Activated CD8-positive, alpha-beta memory T cell treated with anti-CD3 and anti-CD28 coated beads, Interleukin-2, amount 10 ng/mL, durations not matched to agents 7 days and 5 days (primary cell): ENCODE data around the gene DGUOK. TPM values are rescaled to one million over a fixed set of nuclear protein-coding genes. Genes with fewer than 3 reads are reported as not detected.

Experiments
- ATAC-seq: fragments of 150-1000 bp; cut with Tn5 transposase; one replicate; pipeline ENCODE4 v1.10.0; 2021; ENCODE audit warnings: moderate library complexity
- CTCF ChIA-PET: fragments of 350-600 bp; sonication (Branson Sonifier 250); formaldehyde crosslinking; loops from one replicate; lab custom pipeline; 2021; ENCODE audit warnings: antibody characterized with exemption; lab: Charles Lee
- DNase-seq: peaks from one replicate; pipeline ENCODE4 v3.0.0-alpha.2; 2020
- H3K27ac Mint-ChIP-seq: one replicate; pipeline ENCODE4 v1.8.0; 2021; ENCODE audit warnings: mild to moderate bottlenecking, mixed read lengths
- H3K27me3 Mint-ChIP-seq: one replicate; pipeline ENCODE4 v1.8.0; 2021; ENCODE audit warnings: mixed read lengths
- H3K36me3 Mint-ChIP-seq: one replicate; pipeline ENCODE4 v1.8.0; 2021; ENCODE audit warnings: mild to moderate bottlenecking, mixed read lengths
- H3K4me1 Mint-ChIP-seq: one replicate; pipeline ENCODE4 v1.8.0; 2021; ENCODE audit warnings: mixed read lengths
- H3K4me3 Mint-ChIP-seq: one replicate; pipeline ENCODE4 v1.8.0; 2021; ENCODE audit warnings: mild to moderate bottlenecking, moderate library complexity, mixed read lengths
- H3K9me3 Mint-ChIP-seq: one replicate; pipeline ENCODE4 v1.8.0; 2022; ENCODE audit warnings: low read depth, mixed read lengths
- total RNA-seq, 2 experiments: library from RNA; stranded (reverse); gene quantifications; one replicate each; pipeline ENCODE4 v1.2.3, GENCODE V29; 2021

The DGUOK gene
- total RNA-seq, 2 experiments from 2014 or later = 65.9 to 75.4 TPM

- CTCF ChIA-PET = interaction anchor here (0.6 to 1.0 kb wide), 2 partner anchors 8 to 185 kb away, joined by 3 read pairs; no protein-coding TSS in a partner anchor
- H3K4me1 Mint-ChIP-seq = peaks cover 29% of the 10 kb centered on the region
- H3K36me3 Mint-ChIP-seq = peaks cover 40% of the 10 kb centered on the region
- H3K9me3 Mint-ChIP-seq = peaks cover 8% of the 10 kb centered on the region
- H3K27me3 Mint-ChIP-seq = no peaks in the 10 kb centered on the region
- no peak overlapping the region for H3K4me3 Mint-ChIP-seq
- ATAC-seq = no peak
- DNase-seq = no peak
- no peak overlapping the region for H3K27ac Mint-ChIP-seq
Measured at GRCh38 chr2:73994178-73994831, 67.6 kb downstream of the DGUOK start.

DNA sequence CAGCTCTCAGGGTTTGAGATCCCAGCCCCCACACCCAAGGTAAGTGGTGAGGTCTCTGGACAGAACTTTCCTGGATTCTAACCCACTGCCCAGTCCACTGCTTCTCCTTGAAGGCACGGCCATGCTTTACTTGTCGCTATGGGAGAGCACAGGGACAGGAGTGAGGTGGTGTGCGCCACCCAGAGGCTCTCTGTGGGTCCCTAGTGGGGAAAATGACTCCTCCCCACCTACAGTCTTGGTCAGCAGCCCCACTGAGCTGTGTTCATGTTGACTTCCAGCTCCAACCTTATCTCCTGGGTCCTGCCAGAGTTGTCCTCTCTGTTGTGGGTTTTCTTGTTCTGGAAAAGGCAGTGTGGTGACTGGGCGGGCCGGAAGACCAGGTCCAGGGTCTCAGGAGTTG lies 69.1 kb downstream of the DGUOK start:
- Mint-ChIP-seq H3K4me1 (peaks cover 23% of the 10 kb centered on the region), H3K27me3 (no peaks in the 10 kb centered on the region), H3K4me3 (no peak overlapping the region), H3K27ac (no peak overlapping the region), H3K9me3 (peaks cover 3% of the 10 kb centered on the region), H3K36me3 (peaks cover 25% of the 10 kb centered on the region)
- ATAC-seq = no peak
- CTCF ChIA-PET = interaction anchor here (1.5 kb wide), 1 partner anchor 87 kb away, joined by 6 read pairs; no protein-coding TSS in a partner anchor
- DNase-seq = no peak

DNA sequence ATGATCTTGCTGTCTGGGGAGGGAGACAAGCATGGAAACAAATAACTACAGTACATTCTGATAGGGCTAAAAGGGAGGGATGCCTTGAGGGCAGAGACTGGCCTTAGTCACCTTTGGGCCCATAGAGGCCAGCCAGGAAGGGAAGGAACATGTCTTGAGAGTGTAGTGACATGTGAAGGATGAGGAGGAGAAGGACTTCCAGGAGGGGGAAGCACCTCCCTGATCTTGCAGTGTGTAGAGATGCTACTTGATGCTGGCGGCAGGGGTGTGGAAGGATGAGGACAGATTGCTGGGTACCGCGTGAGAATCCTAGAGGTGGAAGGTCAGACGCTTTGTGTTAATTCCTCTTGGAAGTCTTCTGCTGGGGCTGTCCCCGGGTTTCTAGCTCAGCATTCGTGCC lies 71.1 kb downstream of the DGUOK start:
- Mint-ChIP-seq H3K9me3 (no peaks in the 10 kb centered on the region), H3K27ac (no peak overlapping the region), H3K4me1 (peaks cover 28% of the 10 kb centered on the region), H3K27me3 (peaks cover 4% of the 10 kb centered on the region), H3K36me3 (peaks cover 9% of the 10 kb centered on the region), H3K4me3 (no peak overlapping the region)
- ATAC-seq (no peak), DNase-seq (no peak)
- CTCF ChIA-PET = interaction anchor here (1.5 kb wide), 1 partner anchor 171 kb away, joined by 3 read pairs; no protein-coding TSS in a partner anchor

DNA sequence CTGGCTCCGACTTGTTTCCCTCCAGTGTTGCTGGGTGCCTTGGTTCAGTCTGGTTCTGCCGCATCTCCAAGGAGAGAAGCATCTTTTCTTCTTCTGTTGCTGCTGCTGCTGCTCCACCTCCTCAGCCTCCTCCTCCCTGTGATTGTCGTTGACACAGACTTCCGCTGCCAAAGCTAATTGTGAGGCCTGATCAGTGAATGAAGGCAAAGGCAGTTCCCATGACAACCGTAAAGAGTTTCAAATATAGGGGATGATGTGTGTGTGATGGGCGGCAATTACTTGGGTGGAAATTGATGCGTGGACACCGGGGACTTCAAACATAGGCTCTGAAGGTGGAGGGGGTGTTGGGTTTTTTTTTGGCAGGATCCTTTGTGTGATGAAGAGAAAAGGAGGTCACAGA lies 71.8 kb downstream of the DGUOK start:
- Mint-ChIP-seq H3K4me1 (peaks cover 29% of the 10 kb centered on the region), H3K9me3 (no peaks in the 10 kb centered on the region), H3K4me3 (no peak overlapping the region), H3K27me3 (peaks cover 4% of the 10 kb centered on the region), H3K36me3 (peaks cover 5% of the 10 kb centered on the region), H3K27ac (no peak overlapping the region)
- ATAC-seq (no peak), DNase-seq (no peak)
- CTCF ChIA-PET = interaction anchor here (1.5 kb wide), 1 partner anchor 172 kb away, joined by 3 read pairs; no protein-coding TSS in a partner anchor

GRCh38 chr2:73998933-73999332 lies 72.3 kb downstream of the DGUOK start:
- Mint-ChIP-seq H3K4me3 (no peak overlapping the region), H3K9me3 (no peaks in the 10 kb centered on the region), H3K27ac (no peak overlapping the region), H3K27me3 (peaks cover 4% of the 10 kb centered on the region), H3K4me1 (peaks cover 24% of the 10 kb centered on the region), H3K36me3 (peaks cover 1% of the 10 kb centered on the region)
- CTCF ChIA-PET = interaction anchor here (1.5 kb wide), 1 partner anchor 172 kb away, joined by 3 read pairs; no protein-coding TSS in a partner anchor
- DNase-seq (no peak), ATAC-seq (no peak)

DNA sequence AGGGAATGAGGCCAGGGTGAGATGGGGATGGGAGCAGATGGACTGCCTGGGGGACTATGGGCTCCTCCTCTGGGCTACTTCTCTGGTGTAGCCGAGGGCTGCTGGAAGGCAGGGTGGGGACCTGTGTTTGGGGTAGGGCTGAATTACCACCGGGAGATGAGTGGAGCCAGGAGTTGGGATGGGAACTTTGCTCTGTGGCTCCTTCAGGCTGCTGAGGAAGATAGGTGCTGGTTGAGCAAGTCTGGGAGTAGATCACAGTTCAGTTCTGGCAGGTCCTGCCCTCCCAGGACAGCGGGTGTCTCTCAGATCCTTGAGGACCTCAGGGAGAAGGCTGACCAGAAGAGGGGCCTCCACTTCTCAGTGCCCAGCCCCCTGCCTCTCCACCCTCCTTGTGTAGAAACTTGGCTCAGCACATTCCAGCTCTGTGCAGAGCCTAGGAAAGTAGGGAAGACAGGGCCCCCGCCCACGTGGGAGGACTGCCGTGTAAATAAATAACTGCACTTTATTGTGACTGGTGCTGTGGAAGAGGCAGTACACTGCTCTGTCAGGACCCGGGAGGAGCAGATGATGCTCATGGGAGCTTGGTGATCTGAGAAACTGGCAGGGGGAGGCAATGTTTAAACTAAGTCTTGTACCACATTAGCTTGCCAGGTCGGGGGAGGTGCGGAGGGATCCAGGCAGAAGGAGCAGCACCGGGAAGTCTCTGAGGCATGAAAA lies 73.4 kb downstream of the DGUOK start:
- ATAC-seq (no peak), DNase-seq (no peak)
- CTCF ChIA-PET = interaction anchor here (1.1 to 1.9 kb wide), 6 partner anchors 13 to 179 kb away, joined by 3 to 12 read pairs (median 4); partner anchors contain the start of genes BOLA3 and MOB1A
- H3K27ac Mint-ChIP-seq = no peak overlapping the region
- peaks cover 1% of the 10 kb centered on the region for H3K36me3 Mint-ChIP-seq
- H3K4me1 Mint-ChIP-seq = peaks cover 19% of the 10 kb centered on the region
- no peak overlapping the region for H3K4me3 Mint-ChIP-seq
- no peaks in the 10 kb centered on the region for H3K9me3 Mint-ChIP-seq
- peaks cover 4% of the 10 kb centered on the region for H3K27me3 Mint-ChIP-seq

GRCh38 chr2:74000666-74001065 lies 74.0 kb downstream of the DGUOK start:
- no peak overlapping the region for H3K27ac Mint-ChIP-seq

GRCh38 chr2:74001121-74001520 lies 74.4 kb downstream of the DGUOK start:
- Mint-ChIP-seq H3K27ac (no peak overlapping the region), H3K4me1 (peaks cover 19% of the 10 kb centered on the region), H3K27me3 (peaks cover 4% of the 10 kb centered on the region)

More at GRCh38 chr2:74000666-74001065, 74.0 kb downstream of the DGUOK start:
- no peak for DNase-seq
- no peak overlapping the region for H3K4me3 Mint-ChIP-seq
- H3K4me1 Mint-ChIP-seq = peaks cover 19% of the 10 kb centered on the region
- CTCF ChIA-PET = interaction anchor here (0.9 to 1.9 kb wide), 8 partner anchors 13 to 178 kb away, joined by 3 to 12 read pairs (median 4); partner anchors contain the start of genes BOLA3 and MOB1A
- H3K36me3 Mint-ChIP-seq = no peaks in the 10 kb centered on the region
- peaks cover 4% of the 10 kb centered on the region for H3K27me3 Mint-ChIP-seq
- H3K9me3 Mint-ChIP-seq = no peaks in the 10 kb centered on the region
- ATAC-seq = no peak

DNA sequence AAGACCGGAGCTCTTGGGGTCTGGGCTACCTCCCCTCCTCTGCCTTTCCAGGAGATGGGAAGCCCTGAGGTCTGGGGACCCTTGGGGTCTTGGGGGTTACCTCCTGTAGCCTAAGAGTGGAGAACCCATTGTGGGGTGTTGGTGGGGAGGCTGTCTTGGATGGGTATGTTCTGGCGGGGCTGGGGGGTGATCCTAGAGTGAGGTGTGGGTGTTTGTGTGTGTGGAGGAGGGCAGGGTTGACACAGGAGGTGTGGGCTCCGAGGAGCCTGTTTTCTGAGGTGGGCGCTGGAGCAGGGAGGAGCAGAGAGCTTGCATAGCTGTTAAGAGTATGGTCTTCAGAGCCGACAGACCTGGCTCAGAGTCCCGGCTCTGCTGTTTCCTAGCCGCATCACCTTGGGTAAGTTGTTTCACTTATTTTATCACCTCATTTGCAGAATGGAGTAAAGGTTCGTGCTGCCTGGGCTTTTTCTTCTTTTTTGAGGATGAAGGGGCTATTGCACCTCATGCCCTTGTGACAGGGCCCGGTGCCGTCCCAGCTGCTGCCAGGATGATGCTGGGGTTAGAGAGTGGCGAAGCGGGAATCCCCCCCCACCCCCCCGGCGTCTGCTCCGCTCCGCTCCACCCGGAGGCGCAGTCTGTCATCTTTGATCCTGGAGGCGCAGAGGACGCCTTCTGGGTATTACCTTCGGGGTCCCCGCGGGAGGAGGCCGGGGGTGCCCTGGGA lies 75.3 kb downstream of the DGUOK start:
- ATAC-seq (peak; percentile 0), DNase-seq (no peak)
- peaks cover 2% of the 10 kb centered on the region for H3K36me3 Mint-ChIP-seq
- H3K27me3 Mint-ChIP-seq = peaks cover 4% of the 10 kb centered on the region
- no peaks in the 10 kb centered on the region for H3K9me3 Mint-ChIP-seq
- CTCF ChIA-PET = interaction anchor here (0.5 to 2.5 kb wide), 13 partner anchors 8 to 241 kb away, joined by 3 to 12 read pairs (median 3); partner anchors contain the start of gene STAMBP
- H3K4me3 Mint-ChIP-seq = peak overlapping the region; percentile 52
- H3K4me1 Mint-ChIP-seq = peaks cover 19% of the 10 kb centered on the region
- H3K27ac Mint-ChIP-seq = no peak overlapping the region

More at GRCh38 chr2:74001121-74001520, 74.4 kb downstream of the DGUOK start:
- no peak for DNase-seq
- CTCF ChIA-PET = interaction anchor here (0.8 to 1.9 kb wide), 7 partner anchors 14 to 178 kb away, joined by 3 to 12 read pairs (median 4); partner anchors contain the start of genes BOLA3 and MOB1A
- Mint-ChIP-seq H3K9me3 (no peaks in the 10 kb centered on the region), H3K36me3 (peaks cover 2% of the 10 kb centered on the region), H3K4me3 (no peak overlapping the region)
- no peak for ATAC-seq

GRCh38 chr2:74002505-74003421 lies 76.1 kb downstream of the DGUOK start:
- ATAC-seq = peak; percentile 99
- peak; percentile 81 for DNase-seq
- CTCF ChIA-PET = interaction anchor here (0.5 to 2.5 kb wide), 12 partner anchors 9 to 241 kb away, joined by 3 to 10 read pairs (median 3); partner anchors contain the start of gene STAMBP
- peaks cover 4% of the 10 kb centered on the region for H3K27me3 Mint-ChIP-seq
- H3K27ac Mint-ChIP-seq = no peak overlapping the region
- H3K4me1 Mint-ChIP-seq = peaks cover 19% of the 10 kb centered on the region
- no peaks in the 10 kb centered on the region for H3K9me3 Mint-ChIP-seq
- H3K36me3 Mint-ChIP-seq = peaks cover 2% of the 10 kb centered on the region
- H3K4me3 Mint-ChIP-seq = peak overlapping the region; percentile 72

GRCh38 chr2:74003494-74004211 lies 77.0 kb downstream of the DGUOK start:
- Mint-ChIP-seq H3K9me3 (no peaks in the 10 kb centered on the region), H3K36me3 (peaks cover 2% of the 10 kb centered on the region), H3K27ac (no peak overlapping the region), H3K4me1 (peaks cover 15% of the 10 kb centered on the region), H3K4me3 (peak overlapping the region; percentile 72), H3K27me3 (peaks cover 4% of the 10 kb centered on the region)
- DNase-seq (peak; percentile 37), ATAC-seq (no peak)
- CTCF ChIA-PET = interaction anchor here (0.9 to 2.5 kb wide), 5 partner anchors 18 to 180 kb away, joined by 3 to 10 read pairs (median 3); partner anchors contain the start of gene STAMBP
